ENCODE measurements around the gene SLC11A1.

The SLC11A1 gene

DNA sequence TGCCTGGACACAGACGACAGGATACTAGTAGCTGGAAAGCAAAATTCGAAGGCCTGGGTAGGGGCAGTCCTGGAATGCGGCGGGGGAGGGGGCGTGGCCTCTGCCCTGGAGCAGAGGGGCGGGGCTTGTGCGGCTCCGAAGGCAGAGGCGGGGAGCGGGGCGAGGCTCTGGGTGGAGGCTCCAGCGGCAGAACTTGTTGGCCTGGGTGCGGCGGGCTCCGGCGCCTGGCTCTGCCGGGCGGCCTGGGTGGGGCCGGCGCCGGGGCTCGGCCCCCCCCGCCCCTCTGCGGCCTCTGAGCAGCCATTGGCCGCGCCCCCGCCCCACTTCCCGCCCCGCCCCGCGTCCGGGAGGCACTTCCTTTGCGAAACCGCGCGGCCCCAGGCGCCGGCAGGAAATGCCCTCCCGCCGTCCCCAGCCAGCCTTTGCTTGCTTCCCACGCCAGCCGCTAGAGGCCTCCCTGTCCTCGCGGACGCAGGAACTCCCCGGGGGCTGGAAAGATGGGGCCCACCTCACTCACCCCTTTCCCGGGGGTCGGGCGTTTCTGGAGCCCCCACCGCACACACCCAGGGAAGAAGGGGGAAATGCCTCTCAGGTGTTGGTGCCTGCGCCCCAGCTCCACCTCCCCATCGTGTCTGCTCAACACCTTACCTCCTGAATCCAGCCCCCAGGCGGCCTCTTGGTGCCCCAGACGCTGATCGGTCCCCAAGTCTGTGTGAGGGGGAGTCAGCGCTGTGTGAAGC, 24.3 kb downstream of the SLC11A1 start:
- peak; percentile 94 for DNase-seq

DNA sequence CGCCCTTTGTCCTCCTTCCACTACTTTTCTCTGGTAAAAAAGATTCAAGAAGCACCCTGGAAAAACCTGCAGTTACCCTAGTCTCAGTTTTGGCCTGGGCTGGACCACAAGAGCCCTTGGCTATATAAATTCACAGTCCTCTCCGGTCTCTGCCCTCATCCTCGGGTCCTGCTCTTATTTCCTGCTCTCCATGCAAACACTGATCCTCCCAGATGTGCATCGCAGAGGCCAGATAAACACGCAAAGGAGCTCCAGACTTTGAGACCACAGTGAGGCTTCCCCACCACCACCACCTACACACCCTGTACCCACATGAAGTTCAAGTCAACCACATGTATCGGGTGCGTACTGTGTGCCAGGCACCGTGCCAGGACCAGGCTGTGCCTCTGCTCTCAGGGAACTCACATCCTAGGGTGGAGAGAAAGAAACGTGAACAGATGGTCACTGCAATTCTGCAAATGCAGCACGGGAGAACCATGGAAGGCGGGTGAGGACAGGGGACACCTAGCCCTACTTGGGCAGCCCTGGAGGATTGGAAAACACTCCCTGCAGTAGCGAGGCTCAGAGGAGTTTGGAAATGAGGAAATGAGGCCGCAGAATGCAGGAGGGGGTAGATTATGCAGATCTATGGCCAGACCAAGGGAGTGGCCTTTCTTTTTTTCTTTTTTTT, 25.0 kb downstream of the SLC11A1 start:
- DNase-seq, result peak; percentile 86

DNA sequence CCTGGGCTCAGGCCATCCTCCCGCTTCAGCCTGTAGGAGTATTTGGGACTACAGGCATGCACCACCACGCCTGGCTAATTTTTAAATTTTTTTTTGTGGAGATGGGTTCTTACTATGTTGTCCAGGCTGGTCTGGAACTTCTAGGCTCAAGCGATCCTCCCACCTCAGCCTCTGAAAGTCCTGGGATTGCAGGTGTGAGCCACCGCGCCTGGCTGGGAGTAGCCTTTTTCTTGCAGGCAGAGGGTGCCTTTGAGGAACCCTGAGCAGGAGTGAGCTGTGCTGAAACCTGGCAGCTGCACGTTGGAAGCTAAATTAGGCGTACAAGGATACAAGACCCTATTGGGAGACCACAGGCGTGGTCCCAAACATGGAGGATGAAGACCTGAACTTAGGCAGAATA, 25.6 kb downstream of the SLC11A1 start:
- DNase-seq, result no peak

DNA sequence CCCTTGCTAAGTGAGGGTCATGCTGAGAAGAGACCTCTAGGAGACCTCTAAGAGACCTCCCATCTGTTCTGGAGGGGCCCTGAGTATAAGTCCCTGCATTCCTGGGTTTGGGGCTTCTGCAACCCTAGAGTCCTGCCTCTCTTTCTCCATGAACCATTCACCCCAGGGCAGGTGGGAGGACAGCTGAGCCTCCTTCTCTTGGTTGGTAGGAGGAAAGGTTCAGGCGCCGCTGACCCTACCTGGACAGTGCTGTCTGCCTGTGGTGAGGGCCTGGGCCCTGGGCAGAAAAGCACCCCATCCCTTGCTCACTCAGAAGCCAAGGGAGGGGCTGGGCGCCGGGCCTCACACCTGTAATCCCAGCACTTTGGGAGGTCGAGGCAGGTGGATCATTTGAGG, 36.2 kb downstream of the SLC11A1 start:
- no peak for DNase-seq

DNA sequence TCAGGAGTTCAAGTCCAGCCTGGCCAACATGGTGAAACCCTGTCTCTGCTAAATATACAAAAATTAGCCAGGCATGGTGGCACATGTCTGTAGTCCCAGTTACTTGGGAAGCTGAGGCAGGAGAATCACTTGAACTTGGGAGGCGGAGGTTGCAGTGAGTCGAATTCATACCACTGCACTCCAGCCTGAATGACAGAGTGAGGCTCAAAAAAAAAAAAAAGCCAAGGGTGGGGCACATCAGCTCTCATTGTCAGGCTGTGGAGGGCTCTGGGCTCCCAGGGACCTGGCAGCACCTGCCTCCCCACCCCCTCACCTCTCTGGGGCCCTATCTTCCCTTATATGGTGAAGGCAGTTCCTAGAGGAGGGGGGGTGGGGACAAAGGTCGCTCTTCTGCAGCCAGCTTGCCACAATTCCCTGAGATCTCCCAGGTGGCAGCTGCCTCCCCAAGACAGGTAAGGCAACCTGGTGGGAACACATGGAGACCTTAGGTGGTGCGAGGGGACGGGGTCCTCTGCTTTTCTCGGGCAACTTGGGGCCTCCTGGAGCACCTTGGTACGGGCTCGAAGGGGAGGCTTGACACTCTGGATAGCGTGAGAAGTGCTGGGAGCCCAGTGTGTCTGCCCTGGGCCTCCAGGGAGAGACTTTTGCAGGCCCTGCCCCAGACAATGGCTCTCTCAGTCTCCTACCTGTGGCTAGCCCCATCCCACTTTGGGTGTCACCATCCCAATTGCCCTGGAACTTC, 36.8 kb downstream of the SLC11A1 start, which contains the start of gene VIL1:
Gene VIL1, plus strand, starts transcription at position 407 of the 742 bp plus-strand sequence. CDS start 4,656 bp downstream, outside the sequence.
- DNase-seq, result no peak

DNA sequence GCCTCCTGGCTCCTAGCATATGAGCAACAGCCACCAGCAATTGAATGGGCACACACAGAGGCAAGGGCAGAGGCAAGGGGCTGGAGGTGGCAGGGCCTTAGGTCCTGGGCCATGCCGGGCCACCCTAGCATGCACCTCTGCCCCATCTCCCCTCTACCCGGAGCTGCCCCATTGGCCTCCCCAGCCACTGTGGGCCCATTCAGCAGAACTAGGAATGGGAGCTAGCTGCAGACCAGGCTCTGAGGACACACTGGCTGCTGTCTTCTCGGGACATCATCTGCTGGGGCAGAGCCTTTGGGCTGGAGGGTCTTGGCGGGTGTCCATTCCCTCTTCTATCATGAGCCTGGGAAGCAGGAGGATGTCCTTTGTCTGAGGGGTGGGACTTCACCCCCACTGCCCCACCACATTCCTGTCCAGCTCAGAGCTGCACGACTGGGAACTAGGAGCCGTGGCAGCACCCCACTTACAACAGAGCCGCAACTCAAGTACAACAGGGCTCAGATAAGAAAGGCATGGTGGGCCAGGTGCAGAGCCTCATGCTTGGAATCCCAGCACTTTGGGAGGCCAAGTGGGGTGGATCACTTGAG, 37.6 kb downstream of the SLC11A1 start:
- DNase-seq, result no peak

DNA sequence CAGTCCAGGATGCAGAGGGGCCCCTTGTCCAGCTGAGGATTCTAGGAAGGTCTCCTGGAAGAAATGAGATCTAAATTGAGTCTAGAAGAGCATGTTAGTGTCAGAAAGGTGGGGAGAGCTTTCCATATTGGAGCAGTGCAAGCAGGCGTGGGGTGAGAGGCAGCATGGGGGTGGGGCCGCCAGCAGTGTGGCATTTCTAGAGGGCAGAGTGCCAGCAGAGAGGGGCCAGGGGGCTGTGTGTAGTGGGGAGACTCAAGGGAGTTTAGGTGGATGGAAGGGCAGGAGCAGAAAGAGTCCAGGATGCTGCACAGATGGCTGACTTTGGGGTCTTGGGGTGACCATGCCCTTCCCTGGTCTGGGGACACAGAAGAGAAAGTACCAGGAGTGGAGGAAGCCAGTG, 39.0 kb downstream of the SLC11A1 start:
- DNase-seq, result no peak

DNA sequence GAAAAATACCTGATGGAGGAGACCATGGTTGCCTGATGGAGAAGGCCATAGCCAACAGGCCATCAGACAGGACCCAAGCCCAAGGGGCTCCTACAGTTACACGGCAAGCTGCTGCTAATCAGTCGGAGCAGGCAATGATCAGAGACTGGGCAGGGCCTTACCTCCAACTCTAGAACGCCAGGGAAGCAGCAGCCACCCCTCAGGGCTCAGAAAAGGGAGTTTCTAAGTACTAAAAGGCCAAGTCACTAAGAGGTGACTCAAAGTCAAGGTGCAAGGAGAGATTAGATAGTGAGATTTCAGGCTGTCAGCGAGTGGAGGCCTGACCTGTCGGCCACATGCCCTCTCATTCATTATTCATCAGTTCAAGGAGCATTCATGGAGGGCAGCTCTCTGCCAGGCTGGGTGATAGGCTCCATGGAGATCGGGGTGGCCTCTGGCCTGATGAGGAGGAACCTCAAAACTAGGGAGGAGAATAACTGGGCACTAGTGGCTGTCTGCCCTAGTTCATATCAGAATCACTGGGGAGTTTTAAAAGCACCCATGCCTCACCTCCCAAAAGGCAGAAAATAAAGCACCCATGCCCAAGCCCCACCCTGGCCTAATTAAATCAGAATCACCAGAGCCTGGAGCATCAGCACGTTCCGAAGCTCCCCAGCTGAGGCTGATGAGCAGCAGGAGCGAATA, 40.5 kb downstream of the SLC11A1 start:
- DNase-seq, result no peak

DNA sequence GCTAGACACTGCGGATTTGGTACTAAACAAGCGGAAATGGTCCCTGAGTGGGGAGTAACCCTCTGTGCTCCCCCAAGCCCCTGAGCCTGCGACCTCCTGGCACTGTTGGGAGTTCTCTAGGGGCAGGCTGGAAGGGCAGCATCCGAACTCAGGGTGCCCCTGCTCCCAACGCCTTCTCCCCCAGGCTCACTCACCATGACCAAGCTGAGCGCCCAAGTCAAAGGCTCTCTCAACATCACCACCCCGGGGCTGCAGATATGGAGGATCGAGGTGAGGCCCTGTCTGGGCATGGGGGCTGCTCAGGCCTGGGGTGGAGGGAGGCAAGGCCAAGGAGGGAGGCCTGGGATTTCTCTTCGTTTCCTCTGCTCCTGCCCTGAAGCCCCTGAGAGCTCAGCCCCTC, 41.5 kb downstream of the SLC11A1 start:
- no peak for DNase-seq

DNA sequence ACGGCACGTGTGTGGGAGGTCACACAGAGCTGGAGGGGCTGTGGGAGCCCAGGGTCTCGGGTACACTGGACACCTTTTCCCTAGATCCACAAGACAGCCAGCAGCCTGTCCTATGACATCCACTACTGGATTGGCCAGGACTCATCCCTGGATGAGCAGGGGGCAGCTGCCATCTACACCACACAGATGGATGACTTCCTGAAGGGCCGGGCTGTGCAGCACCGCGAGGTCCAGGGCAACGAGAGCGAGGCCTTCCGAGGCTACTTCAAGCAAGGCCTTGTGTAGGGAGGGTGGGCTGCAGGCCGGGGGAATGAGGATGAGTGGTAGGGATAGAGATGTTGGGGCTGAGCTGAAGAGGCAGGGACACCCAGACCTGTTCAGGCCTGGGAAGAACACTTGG, 43.5 kb downstream of the SLC11A1 start:
- no peak for DNase-seq

DNA sequence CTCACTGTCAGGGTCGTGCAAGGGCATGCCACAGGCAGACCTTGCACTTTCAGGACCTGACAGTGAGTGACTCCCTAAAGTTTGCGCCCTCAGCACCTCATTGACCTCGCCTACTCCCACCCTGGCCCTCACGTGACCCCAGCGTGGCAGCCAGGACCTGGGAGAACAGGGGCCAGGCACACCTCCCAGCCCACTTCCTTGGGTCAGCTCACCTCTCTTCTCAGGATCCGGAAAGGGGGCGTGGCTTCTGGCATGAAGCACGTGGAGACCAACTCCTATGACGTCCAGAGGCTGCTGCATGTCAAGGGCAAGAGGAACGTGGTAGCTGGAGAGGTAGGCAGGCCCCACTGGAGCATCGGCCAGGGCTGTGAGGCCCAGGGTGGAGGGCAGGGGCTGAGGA, 45.7 kb downstream of the SLC11A1 start:
- DNase-seq, result no peak

DNA sequence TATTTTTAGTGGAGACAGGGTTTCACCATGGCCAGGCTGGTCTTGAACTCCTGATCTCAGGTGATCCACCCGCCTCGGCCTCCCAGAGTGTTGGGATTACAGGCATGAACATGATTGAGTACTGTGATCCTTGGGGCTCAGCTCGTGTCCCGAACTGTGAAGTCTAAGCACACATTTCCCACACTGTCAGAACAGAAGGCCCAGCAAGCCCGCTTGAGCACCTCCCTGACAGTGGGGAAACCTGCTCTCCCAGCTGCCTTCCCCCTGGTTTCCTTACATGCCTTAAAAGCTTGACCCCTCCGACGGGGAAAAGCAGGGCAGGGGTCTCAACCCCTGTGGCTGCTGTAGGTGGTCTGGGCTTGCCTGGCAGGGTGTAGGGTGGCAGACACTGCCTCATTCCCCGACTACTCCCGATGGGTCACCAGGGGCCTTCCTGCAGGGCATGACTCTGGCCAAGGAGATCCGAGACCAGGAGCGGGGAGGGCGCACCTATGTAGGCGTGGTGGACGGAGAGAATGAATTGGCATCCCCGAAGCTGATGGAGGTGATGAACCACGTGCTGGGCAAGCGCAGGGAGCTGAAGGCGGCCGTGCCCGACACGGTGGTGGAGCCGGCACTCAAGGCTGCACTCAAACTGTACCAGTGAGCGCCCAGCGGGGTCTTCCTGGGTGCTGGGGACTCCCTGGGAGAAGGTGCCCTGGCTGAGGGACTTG, 46.9 kb downstream of the SLC11A1 start:
- no peak for DNase-seq

DNA sequence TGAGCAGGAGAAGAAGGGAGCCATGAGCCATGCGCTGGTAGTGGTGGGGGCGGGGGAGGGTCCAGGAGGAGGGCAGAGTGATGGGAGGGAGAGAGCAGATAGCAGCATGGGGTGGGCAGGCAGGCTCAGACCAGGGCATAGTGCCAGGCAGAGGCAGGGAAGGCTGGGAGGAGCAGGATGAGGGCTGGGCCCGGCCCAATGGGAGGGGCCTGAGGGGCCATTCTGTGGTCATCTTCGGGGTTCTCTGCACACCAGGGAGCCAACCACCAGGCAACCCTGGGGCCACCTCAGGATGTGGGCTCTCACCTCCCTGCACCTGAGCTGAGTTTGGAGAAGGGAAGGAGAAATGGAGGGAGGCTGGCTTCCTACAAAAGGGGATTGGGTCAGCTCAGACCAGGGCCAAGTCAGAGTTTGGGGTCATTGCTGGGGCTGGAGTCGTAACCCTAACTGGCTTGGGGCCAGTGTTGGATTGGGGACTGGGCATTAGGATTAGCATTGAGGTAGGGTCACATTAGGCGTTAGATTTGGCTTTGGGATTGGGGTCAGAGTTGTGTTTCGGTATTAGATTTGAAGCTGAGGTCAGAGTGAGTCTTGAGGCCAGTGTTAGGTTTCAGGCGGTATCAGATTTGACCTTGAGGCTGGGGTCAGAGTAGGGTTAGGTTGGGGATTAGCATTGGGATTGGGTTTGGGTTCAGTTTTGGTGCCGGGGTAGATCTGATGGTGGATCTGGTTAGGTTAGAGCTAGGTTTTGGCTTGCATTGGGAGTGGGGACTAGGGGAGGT, 48.0 kb downstream of the SLC11A1 start:
- DNase-seq, result no peak

DNA sequence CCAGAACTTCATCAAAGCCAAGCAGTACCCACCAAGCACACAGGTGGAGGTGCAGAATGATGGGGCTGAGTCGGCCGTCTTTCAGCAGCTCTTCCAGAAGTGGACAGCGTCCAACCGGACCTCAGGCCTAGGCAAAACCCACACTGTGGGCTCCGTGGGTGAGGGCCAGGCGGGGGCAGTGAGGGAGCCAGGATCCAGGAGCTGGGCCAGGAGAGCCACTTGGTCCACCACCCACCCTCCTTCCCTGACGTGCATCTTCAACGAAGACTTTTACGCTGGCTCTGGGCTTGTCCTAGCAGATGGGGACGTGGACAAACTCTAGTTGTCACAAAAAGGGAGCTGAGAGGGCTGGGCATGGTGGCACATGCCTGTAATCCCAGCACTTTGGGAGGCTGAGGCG, 48.6 kb downstream of the SLC11A1 start:
- DNase-seq, result no peak

DNA sequence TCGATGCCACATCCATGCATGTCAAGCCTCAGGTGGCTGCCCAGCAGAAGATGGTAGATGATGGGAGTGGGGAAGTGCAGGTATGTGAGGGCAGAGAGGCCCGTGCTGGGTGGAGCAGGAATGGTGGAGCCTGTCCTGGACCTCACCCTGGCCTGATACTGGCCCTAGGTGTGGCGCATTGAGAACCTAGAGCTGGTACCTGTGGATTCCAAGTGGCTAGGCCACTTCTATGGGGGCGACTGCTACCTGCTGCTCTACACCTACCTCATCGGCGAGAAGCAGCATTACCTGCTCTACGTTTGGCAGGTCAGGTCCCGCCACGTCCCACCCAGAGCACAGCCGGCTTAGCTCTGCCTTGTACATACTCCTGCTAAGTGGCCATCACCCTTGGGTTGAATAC, 49.8 kb downstream of the SLC11A1 start:
- no peak for DNase-seq

DNA sequence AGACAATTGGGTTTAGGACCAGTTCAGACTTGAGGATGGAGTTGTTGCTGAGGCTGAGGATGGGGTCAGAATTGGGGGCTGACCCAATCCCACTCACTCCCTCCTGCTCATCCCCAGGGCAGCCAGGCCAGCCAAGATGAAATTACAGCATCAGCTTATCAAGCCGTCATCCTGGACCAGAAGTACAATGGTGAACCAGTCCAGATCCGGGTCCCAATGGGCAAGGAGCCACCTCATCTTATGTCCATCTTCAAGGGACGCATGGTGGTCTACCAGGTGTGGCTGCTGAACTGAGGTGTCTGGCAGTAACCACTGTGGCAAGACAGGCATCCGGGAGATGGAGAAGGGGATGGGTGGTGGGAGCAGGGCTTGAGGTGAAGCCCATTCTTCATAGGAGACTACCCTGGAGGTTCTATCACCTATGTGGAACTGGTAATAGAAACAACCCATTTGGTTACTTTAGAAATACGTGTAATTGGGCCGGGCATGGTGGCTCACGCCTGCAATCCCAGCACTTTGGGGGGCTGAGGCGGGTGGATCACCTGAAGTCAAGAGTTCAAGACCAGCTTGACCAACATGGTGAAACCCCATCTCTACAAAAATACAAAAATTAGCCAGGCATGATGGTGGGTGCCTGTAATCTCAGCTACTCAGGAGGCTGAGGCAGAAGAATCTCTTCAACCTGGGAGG, 50.7 kb downstream of the SLC11A1 start:
- no peak for DNase-seq

DNA sequence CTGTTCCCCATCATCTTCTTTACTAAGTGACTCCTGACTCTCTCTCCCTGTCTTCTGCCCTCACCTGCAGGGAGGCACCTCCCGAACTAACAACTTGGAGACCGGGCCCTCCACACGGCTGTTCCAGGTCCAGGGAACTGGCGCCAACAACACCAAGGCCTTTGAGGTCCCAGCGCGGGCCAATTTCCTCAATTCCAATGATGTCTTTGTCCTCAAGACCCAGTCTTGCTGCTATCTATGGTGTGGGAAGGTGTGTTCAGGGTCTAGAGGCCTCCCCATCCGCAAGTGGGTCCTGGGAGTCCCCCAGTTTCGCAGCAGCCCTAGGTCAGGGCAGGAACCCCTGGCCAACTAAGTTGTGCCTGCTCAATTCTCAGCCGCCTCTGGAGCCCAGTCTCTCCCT, 52.4 kb downstream of the SLC11A1 start:
- DNase-seq, result no peak

DNA sequence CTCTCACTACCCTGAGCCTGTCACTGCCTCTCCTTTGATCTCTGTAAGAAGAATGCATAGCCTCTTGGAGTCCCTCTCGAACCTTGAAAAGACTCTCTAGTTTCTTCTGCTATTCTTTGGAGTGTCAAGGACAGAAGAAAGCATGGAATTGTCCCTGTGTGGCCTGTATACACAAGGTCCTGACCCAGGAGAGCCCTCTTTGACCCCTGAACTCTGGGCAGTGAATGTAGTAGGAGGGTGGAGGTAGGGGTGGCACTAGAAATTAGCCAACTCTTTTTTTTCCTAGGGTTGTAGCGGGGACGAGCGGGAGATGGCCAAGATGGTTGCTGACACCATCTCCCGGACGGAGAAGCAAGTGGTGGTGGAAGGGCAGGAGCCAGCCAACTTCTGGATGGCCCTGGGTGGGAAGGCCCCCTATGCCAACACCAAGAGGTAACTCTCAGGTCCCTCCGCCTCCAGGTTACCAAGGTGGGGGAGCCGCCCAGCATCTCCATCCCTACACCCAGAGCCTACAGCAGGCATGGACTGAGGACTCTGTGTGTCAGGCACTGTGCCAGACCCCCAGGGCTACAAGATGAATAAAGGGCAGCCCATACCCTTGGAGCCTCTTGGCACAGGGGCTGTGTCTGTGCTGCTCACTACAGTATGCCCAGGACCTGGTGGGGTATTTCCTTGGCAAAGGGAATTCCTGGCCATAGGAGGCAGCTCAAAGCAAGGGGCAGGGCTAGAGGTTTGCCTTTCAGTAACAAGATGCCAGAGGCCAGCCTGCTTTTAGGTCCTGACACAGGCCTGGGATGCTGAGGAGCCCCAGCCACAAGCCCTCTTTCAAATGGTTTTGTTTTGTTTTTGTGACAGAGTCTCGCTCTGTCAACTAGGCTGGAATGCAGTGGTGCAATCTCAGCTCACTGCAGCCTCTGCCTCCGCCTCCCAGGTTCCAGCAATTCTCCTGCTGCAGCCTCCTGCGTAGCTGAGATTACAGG, 53.2 kb downstream of the SLC11A1 start:
- DNase-seq, result no peak

DNA sequence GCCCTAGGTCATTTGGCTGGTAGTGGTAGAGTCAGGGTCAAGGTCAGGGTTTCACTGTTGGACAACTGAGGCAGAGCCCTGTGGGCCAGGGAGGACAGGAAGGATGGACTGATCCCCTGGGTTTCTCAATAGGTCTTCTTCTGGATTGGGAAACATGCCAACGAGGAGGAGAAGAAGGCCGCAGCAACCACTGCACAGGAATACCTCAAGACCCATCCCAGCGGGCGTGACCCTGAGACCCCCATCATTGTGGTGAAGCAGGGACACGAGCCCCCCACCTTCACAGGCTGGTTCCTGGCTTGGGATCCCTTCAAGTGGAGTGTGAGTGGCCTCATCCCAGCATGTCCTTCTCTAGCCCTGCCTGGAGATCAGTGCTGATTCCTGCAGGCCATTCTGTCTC, 54.9 kb downstream of the SLC11A1 start:
- DNase-seq, result no peak

DNA sequence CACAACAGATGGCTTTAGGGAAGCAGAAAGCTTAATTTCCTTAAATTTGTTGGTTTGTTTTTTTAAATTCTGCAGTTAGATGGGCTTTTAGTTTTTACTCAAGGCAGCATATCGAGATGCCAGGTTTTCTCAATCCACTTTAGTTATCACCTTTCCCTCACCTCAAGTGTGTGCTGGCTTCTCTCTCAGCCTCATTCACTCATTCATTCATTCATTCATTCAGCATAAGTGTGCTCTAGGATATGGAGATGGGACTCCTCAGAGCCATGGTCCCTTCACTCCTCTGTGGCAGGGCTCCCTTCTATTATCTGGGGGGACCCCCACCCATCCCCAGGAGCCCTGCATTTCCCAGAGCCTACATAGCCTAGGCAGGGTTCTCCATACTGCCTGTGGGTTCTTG, 55.9 kb downstream of the SLC11A1 start:
- no peak for DNase-seq
